H9 (cell line): ENCODE measurements around the gene SLC25A36. TPM values are rescaled to one million over a fixed set of nuclear protein-coding genes. Genes with fewer than 3 reads are reported as not detected.

Source experiments
- DNase-seq: peaks from one replicate; pipeline ENCODE4 v3.0.0-alpha.2; 2017
- H2AFZ ChIP-seq: one replicate; pipeline ENCODE4 v1.6.1; 2013; ENCODE audit warnings: mild to moderate bottlenecking, low read length, control low read depth, moderate library complexity
- H2AK5ac ChIP-seq: 2 replicates; pipeline ENCODE4 v1.6.1; 2013; ENCODE audit warnings: low read length, control low read depth, mixed read lengths; ENCODE audit not compliant: insufficient read length
- H2BK120ac ChIP-seq: one replicate; pipeline ENCODE4 v1.6.1; 2013; ENCODE audit warnings: low read depth, mild to moderate bottlenecking, low read length, control low read depth, inconsistent platforms; ENCODE audit not compliant: poor library complexity, severe bottlenecking
- H2BK12ac ChIP-seq: 2 replicates; pipeline ENCODE4 v1.6.1; 2013; ENCODE audit warnings: low read length, control low read depth, mixed read lengths, low read depth; ENCODE audit not compliant: insufficient read length
- H2BK15ac ChIP-seq: 2 replicates; pipeline ENCODE4 v1.6.1; 2013; ENCODE audit warnings: low read depth, low read length, control low read depth
- H2BK20ac ChIP-seq: one replicate; pipeline ENCODE4 v1.6.1; 2013; ENCODE audit warnings: low read depth, mild to moderate bottlenecking, low read length, control low read depth, inconsistent platforms; ENCODE audit not compliant: poor library complexity, severe bottlenecking
- H2BK5ac ChIP-seq: 2 replicates; pipeline ENCODE4 v1.6.1; 2013; ENCODE audit warnings: low read length, control low read depth, mixed read lengths; ENCODE audit not compliant: insufficient read length
- H3K14ac ChIP-seq: 2 replicates; pipeline ENCODE4 v1.6.1; 2013; ENCODE audit warnings: low read length, control low read depth; ENCODE audit not compliant: insufficient read depth
- H3K18ac ChIP-seq: 2 replicates; pipeline ENCODE4 v1.6.1; 2013; ENCODE audit warnings: low read depth, mild to moderate bottlenecking, mixed read lengths, low read length, control low read depth; ENCODE audit not compliant: insufficient read length
- H3K23ac ChIP-seq: 2 replicates; pipeline ENCODE4 v1.6.1; 2013; ENCODE audit warnings: low read length, control low read depth, mixed read lengths, low read depth; ENCODE audit not compliant: insufficient read length
- H3K23me2 ChIP-seq: 2 replicates; pipeline ENCODE4 v1.6.1; 2013; ENCODE audit warnings: low read depth, mild to moderate bottlenecking, mixed read lengths, low read length, control low read depth; ENCODE audit not compliant: insufficient read length, poor library complexity, severe bottlenecking
- H3K27ac ChIP-seq: 2 replicates; pipeline ENCODE4 v1.5.1; 2013; ENCODE audit warnings: low read length, control low read depth, mixed read lengths, low read depth; ENCODE audit not compliant: insufficient read length
- H3K27me3 ChIP-seq: 2 replicates; pipeline ENCODE4 v1.6.1; 2013; ENCODE audit warnings: low read length, control low read depth, inconsistent platforms; ENCODE audit not compliant: insufficient read depth
- H3K4ac ChIP-seq: 2 replicates; pipeline ENCODE4 v1.6.1; 2013; ENCODE audit warnings: low read depth, mild to moderate bottlenecking, control low read depth, inconsistent platforms, low read length, moderate library complexity
- H3K4me1 ChIP-seq: 2 replicates; pipeline ENCODE4 v1.6.1; 2013; ENCODE audit warnings: low read length, control low read depth, inconsistent platforms; ENCODE audit not compliant: insufficient read depth
- H3K4me2 ChIP-seq: 2 replicates; pipeline ENCODE4 v1.6.1; 2013; ENCODE audit warnings: low read length, control low read depth, mixed read lengths; ENCODE audit not compliant: insufficient read length, insufficient read depth
- H3K56ac ChIP-seq: 2 replicates; pipeline ENCODE4 v1.6.1; 2013; ENCODE audit warnings: low read depth, mild to moderate bottlenecking, mixed read lengths, low read length, control low read depth; ENCODE audit not compliant: insufficient read length
- H3K79me1 ChIP-seq: 2 replicates; pipeline ENCODE4 v1.6.1; 2013; ENCODE audit warnings: low read depth, mild to moderate bottlenecking, moderate library complexity, low read length, control low read depth, inconsistent platforms; ENCODE audit not compliant: insufficient read depth, poor library complexity, severe bottlenecking
- H3K79me2 ChIP-seq: 2 replicates; pipeline ENCODE4 v1.6.1; 2013; ENCODE audit warnings: low read length, control low read depth, inconsistent platforms; ENCODE audit not compliant: insufficient read depth
- H3K9ac ChIP-seq: 2 replicates; pipeline ENCODE4 v1.6.1; 2013; ENCODE audit warnings: low read length, control low read depth, mixed read lengths; ENCODE audit not compliant: insufficient read length; ENCODE audit errors: extremely low read depth
- H3K9me3 ChIP-seq: one replicate; pipeline ENCODE4 v1.6.1; 2013; ENCODE audit warnings: low read depth, low read length, inconsistent platforms; ENCODE audit not compliant: control insufficient read depth
- H3T11ph ChIP-seq: one replicate; pipeline ENCODE4 v1.6.1; 2013; ENCODE audit warnings: mild to moderate bottlenecking, low read length, control low read depth, inconsistent platforms
- H4K20me1 ChIP-seq: one replicate; pipeline ENCODE4 v1.6.1; 2013; ENCODE audit not compliant: control insufficient read depth, insufficient read length, insufficient read depth
- H4K5ac ChIP-seq: 2 replicates; pipeline ENCODE4 v1.6.1; 2013; ENCODE audit warnings: low read depth, mild to moderate bottlenecking, mixed read lengths, low read length, control low read depth; ENCODE audit not compliant: insufficient read length
- H4K8ac ChIP-seq: replicated peaks from 2 replicates; pipeline ENCODE4 v1.6.1; 2013; ENCODE audit warnings: low read length, control low read depth, mixed read lengths, low read depth; ENCODE audit not compliant: insufficient read length
- H4K91ac ChIP-seq: 2 replicates; pipeline ENCODE4 v1.6.1; 2013; ENCODE audit warnings: low read depth, mild to moderate bottlenecking, moderate library complexity, mixed read lengths, low read length, control low read depth; ENCODE audit not compliant: insufficient read length
- H3K27ac Mint-ChIP-seq, 3 experiments: 2 replicates in 2 of 3; 3 replicates in 1 of 3; pipeline ENCODE4 v1.8.0; 2020 to 2021; ENCODE audit warnings: mixed read lengths in 3 of 3, mild to moderate bottlenecking in 1 of 3, moderate library complexity in 1 of 3
- H3K27me3 Mint-ChIP-seq: 2 replicates; pipeline ENCODE4 v1.8.0; 2021; ENCODE audit warnings: low read depth, mild to moderate bottlenecking, moderate library complexity, mixed read lengths
- H3K36me3 Mint-ChIP-seq, 3 experiments: 2 replicates in 2 of 3; 3 replicates in 1 of 3; pipeline ENCODE4 v1.8.0; 2020 to 2021; ENCODE audit warnings: low read depth in 3 of 3, mixed read lengths in 3 of 3; ENCODE audit not compliant: insufficient read depth in 1 of 3
- H3K4me1 Mint-ChIP-seq, 2 experiments: 2 replicates each; pipeline ENCODE4 v1.8.0; 2020; ENCODE audit warnings: mixed read lengths in 2 of 2
- H3K4me3 Mint-ChIP-seq, 2 experiments: 2 replicates in 1 of 2; 3 replicates in 1 of 2; pipeline ENCODE4 v1.8.0; 2020 to 2021; ENCODE audit warnings: mild to moderate bottlenecking in 2 of 2, mixed read lengths in 2 of 2, moderate library complexity in 1 of 2
- H3K9me3 Mint-ChIP-seq, 2 experiments: 2 replicates in 1 of 2; 3 replicates in 1 of 2; pipeline ENCODE4 v1.8.0; 2020; ENCODE audit warnings: mild to moderate bottlenecking in 2 of 2, mixed read lengths in 2 of 2, moderate library complexity in 1 of 2
- CTCF ChIP-seq: fragments of 200-600 bp; sonication (generic); conservative IDR thresholded peaks from 3 replicates; pipeline ENCODE4 v1.8.0; 2021; ENCODE audit warnings: antibody characterized with exemption, mild to moderate bottlenecking
- WGBS: extraction: QIAGEN DNeasy Blood & Tissue Kit; methylation state at CpG from one replicate; pipeline ENCODE4 v1.1.7; 2013; ENCODE audit warnings: missing lambda C conversion rate, low lambda C conversion rate, mixed read lengths; ENCODE audit not compliant: insufficient read length; ENCODE audit errors: extremely low coverage; 5-methylcytosine and 5-hydroxymethylcytosine counted together
- total RNA-seq: library from RNA; stranded (reverse); gene quantifications from 2 replicates; pipeline ENCODE4 v1.2.1, GENCODE V29; 2021

The SLC25A36 gene
- total RNA-seq, 1 experiment from 2014 or later: 70.0 TPM

GRCh38 chr3:140929446-140929845, 12.2 kb upstream of the SLC25A36 start:
- DNase-seq: no peak
- Histone ChIP-seq H4K5ac (no peak overlapping the region), H2BK12ac (no peak overlapping the region), H3K56ac (no peak overlapping the region), H3K18ac (no peak overlapping the region), H3K9ac (no peak overlapping the region), H2AFZ (no peak overlapping the region), H3K9me3 (no peaks in the 10 kb centered on the region), H2BK120ac (no peak overlapping the region), H3K27me3 (no peaks in the 10 kb centered on the region), H2BK5ac (no peak overlapping the region), H3K4ac (no peak overlapping the region), H3K79me2 (no peaks in the 10 kb centered on the region), H3K4me2 (no peak overlapping the region), H3K27ac (no peak overlapping the region), H2AK5ac (no peak overlapping the region), H4K8ac (no peak overlapping the region), H4K91ac (no peak overlapping the region), H3K79me1 (no peaks in the 10 kb centered on the region), H2BK15ac (no peak overlapping the region), H3K4me1 (no peaks in the 10 kb centered on the region), H3K23ac (no peak overlapping the region), H3T11ph (no peak overlapping the region), H4K20me1 (no peaks in the 10 kb centered on the region), H2BK20ac (no peak overlapping the region), H3K23me2 (no peaks in the 10 kb centered on the region), H3K14ac (no peak overlapping the region)
- TF ChIP-seq CTCF: no peak
- H3K27ac Mint-ChIP-seq: no peak overlapping the region
- H3K36me3 Mint-ChIP-seq: no peaks in the 10 kb centered on the region
- no peak overlapping the region for H3K4me3 Mint-ChIP-seq
- no peaks in the 10 kb centered on the region for H3K9me3 Mint-ChIP-seq
- no CpG with 5 or more reads among the region's 1 CpG for WGBS
- H3K4me1 Mint-ChIP-seq: peaks cover 0 to 4% of the 10 kb centered on the region in 2 experiments; a peak in 2 of 4 replicates
- peaks cover 2% of the 10 kb centered on the region for H3K27me3 Mint-ChIP-seq
